Amygdala (tissue), 56 donors: ENCODE results near the gene ZNF598.

Source experiments
- DNase-seq, 56 donors: peaks; one replicate each; lab custom pipeline; 2025; lab: John Stamatoyannopoulos, UW

Gene ZNF598

DNA sequence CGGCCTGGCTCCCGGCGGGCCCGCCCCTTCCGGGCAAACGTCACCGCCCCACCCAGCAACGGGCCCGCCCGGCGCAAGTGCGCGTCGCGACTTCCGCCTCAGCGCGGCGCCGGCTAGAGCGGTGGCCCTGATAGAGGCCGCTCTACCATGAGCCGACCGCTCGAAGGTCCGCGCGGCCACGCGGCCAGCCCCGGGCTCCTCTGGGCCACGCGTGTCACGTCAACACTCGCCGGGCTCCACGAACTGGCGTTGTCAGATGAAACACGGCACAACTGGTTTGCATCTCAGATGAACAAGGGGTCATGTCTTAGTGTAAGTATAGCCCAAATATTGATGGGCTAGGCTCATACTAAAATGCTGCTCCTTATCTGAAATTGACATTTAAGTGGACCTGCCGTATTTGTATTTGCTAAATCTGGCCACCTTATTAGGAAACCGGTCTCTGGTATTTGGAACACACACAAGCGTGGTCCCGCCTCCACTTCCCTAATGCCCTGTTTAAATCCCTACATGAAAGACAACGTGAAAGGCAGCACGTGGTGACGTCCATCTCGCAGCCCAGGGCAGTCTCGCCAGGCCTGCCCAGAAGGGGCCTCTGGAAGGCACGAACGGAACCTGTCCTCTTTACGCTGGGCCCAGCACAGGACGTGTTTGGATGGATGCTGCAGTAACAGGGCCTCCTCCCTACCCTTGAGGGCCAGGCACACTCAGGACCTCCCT lies at the start of gene ZNF598:
ZNF598 (minus strand) TSS at position 31 of the 720 bp plus-strand sequence.
- DNase-seq: peak in 54 of 56 donors; percentile 16 to 88 (median 62)

DNA sequence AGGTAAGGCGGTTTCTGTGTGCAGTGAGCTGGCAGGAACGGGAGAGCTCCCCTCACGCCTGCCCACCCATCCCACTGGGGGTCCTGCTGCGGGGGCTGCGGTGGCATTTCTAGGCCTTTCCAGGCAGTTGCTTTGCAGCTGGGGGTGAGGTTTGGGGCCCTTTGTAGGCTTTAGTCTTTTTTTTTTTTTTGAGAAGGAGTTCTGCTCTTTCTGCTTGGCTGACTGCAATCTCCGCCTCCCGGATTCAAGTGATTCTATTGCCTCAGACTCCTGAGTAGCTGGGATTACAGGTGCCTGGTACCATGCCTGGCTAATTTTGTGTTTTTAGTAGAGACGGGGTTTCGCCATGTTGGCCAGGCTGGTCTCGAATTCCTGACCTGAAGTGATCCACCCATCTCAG lies 49.3 kb upstream of the ZNF598 start:
- DNase-seq: no peak

DNA sequence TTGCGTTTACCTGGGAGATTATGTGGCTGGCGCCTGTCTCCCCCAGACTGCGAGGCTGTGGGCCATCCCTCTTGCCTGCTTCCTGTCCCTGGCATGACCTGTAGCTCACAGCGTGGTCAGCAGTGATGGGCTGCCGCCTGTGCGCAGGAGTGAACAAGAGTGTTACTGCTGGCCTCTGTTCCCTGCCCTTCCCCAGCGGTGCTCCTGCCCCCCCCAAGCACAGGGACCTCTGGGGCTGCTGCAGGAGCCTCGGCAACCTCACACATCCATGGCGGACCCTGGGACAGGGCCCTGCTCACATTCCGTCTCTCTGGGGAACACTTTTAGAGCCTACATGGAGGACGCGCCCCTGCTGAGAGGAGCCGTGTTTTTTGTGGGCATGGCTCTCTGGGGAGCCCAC lies 48.8 kb upstream of the ZNF598 start:
- DNase-seq: no peak

DNA sequence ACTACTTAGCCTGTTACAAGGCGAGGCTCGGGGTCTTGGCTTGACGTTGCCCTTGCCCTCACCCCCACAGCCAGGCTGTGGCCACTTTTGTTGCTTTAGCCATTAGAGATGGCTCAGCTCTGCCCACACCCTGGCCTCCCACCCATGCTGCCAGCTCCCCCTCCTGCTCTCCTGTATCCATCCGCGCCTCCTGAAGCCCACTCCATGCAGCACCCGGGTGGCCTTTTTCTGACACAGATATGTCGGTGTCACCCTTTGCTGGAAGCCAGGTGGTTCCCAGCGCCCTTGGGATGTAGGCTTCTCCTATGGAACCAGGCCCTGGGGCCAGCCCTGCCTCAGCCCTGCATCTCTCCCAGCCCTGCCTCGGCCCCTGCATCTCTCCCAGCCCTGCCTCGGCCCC lies 47.8 kb upstream of the ZNF598 start:
- DNase-seq: no peak

DNA sequence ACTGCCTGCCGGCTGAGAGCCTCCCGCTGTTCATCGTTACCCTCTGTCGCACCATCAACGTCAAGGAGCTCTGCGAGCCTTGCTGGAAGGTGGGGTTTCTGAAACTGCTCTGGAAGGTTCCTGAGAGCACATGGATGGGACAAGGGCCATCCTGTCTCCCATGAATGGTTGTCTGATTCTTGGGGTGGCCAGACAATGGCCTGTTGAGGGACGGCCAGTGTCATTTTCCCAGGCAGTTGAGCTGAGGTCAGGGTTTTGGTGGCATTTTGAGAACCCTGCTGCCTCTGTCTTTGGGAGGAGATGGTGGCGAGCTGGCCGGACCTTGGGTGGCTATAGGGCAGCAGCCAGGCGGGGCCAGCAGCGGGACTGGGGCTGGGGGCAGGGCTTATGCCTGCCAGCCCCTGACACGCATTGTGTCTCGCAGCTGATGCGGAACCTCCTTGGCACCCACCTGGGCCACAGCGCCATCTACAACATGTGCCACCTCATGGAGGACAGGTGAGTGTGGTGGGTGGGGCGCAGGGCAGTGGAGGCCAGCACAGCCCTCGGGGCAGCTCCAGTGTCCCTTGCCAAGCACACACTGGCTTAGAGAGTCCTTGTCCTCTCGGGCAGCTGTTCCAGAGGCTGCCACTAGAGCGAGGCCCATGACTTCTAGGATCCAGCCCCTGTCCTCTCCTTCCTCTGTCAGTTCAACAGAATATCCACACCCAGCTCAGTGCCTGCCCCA lies 47.2 kb upstream of the ZNF598 start:
- DNase-seq: peak in 25 of 56 donors; percentile 6 to 68 (median 38)

DNA sequence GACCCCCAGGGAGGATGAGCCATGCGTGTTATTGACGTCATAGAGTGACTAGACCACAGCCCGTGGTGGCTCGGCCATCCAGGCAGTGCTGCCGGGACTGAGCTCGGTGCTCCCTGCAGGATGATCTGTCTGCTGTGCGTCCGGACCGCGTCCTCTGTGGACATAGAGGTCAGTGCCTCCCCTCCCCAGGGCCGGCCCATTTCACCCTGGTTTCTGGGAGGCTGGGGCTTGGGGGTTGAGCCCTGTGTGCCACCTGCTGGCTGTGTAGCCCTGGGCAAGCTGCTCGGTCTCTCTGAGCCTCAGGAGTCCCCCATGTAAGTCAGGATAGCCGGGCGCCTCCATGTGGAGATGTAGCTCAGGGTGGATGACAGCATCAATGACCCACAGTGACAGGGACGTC lies 46.5 kb upstream of the ZNF598 start:
- DNase-seq: peak in 16 of 56 donors; percentile 6 to 48 (median 22)

DNA sequence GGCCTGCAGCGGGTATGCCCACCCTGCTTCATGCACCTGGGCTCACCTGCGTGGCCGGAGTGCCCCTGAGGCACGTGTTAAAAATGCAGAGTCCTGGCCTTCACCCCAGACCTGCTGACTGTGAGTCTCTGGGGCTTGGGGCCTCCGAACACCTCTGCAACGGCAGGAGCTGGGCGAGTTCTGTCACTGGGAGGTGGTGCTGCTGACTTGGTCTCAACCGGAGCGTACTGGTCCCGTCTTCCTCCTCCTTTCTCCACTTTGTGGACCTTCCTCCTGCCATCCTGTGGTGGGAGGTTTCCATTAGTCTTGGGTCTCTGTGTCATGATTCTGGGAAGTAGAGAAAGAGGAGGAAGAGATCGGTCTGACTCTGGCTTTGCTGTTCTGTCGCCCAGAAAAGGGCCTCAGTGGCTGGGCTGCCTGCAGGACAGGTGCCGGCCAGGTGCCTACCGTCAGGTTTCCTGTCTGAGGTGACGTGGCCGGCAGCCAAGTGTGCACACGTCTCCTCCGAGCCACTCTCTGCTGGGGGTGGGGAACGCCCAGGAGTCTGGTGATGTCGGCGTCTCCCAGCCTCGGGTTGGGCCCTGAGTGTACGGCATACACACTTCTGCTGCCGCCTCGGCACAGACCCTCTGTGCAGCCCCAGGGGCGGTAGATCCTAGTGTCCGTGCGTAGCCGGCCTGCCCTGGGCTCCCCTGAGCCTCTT lies 45.1 kb upstream of the ZNF598 start:
- DNase-seq: no peak

DNA sequence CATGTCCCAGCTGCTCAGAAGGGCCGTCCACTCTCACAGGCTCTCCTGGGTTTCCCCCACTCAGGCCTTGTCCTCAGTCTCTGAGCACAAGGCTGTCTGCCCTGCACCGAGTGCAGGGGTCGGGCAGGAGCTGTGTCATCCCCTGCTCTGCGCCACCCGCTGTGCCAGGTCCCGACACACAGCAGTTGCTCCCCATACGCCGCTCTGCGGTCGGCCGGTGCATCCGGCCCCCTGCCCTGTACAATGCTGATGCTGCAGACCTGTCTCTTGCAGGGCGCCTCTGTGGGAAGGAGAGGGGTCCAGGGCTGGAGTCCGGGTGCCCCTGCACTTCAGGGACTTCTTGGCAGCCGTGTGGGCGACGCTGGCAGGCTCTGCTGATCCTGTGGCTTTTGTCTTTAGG lies 44.3 kb upstream of the ZNF598 start:
- DNase-seq: no peak

DNA sequence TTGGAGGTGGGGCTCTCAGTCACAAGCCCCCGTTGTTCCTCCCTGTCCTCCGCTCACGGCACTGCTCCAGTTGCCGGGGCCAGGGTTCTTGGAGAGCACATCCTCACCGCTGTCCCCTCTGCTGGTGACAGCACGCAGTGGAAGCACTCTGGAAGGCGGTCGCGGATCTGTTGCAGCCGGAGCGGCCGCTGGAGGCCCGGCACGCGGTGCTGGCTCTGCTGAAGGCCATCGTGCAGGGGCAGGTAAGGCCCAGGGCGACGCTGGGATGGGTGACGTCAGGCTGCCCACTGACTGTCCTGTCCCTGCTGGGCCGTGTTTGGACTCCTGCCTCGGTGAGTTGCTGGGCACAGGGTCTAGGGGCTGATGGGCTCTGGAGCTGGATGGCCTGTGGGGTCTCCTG lies 43.6 kb upstream of the ZNF598 start:
- no peak for DNase-seq

DNA sequence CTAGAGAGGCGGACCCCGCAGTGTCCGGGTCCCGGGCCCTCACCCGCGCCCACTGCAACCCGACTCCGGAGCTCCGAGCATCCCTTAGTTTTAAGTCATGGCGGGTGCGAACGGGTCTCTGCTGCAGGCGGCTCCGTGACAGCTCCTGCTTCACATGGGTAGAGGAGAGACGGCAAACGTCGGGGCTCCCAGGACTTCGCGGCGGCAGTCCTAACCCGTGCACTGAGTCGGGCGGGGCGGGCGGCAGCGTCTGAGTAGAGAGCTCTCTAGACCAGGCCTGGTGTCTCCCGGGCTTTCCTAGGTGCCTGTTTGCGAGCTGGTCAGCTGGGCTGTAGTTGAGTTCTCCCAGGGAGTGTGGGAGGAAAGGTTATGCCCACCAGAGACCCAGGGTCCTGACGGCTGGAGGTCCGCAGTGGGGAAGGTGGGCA lies 38.5 kb upstream of the ZNF598 start:
- no peak for DNase-seq

DNA sequence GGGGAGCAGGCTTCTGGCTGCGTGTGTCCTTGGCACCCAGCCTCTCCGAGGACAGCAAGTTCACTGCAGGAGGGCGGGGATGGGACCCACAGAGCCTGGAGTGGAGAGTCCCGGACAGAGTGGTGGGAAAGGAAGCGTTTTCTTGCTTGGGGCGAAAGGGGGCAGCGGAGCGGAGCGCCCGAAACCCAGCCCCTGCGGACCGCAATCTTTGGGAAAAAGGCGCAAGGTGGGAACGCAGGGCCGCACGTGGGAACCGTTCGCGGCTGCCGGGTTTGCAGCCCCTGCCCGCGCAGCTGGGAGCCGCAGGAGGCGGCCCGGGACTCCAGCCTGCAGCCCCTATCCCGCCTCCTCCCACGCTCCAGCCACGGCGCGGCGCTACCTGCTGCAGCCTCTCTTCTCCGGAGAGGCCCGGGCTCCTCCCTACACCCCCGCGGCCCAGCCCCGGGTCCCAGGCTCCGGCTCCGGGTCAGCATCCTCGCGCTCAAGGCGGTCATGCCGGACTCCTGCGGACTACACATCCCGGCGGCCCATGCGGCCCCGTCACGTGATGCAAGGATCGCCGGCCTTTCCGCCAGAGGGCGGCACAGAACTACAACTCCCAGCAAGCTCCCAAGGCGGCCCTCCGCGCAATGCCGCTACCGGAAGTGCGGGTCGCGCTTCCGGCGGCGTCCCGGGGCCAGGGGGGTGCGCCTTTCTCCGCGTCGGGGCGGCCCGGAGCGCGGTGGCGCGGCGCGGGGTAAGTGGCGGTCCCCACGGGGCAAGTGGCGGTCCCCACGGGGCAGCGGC lies 37.9 kb upstream of the ZNF598 start, which contains the start of the genes NTHL1 and TSC2:
NTHL1 (minus strand) TSS at position 505 of the 786 bp plus-strand sequence; CDS start at position 494, 11 bp downstream.
TSC2 (plus strand) TSS at position 656 of the 786 bp plus-strand sequence. CDS start 631 bp downstream, outside the sequence.
- peak; percentile 62 to 99 (median 94) for DNase-seq

DNA sequence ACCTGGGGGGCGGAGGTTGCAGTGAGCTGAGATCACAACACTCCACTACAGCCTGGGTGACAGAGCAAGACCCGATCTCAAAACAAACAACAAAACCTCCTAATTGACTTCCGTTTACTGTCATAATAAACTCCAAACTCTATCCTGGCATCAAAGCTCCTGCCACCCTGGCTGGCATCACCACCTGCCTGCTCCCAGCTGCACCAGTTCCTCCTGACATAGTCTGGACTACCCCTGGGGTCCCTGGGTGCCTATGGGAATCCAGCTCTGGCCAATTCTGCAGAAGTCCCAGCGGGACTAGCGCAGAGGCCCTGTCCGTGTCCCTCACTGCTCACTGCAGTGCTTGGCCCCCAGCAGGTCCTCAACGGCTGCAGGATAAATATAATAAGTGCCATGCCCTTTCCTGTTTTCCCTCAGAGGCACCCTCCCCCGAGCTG lies 37.3 kb upstream of the ZNF598 start:
- DNase-seq: peak in 1 of 56 donors; percentile 34

DNA sequence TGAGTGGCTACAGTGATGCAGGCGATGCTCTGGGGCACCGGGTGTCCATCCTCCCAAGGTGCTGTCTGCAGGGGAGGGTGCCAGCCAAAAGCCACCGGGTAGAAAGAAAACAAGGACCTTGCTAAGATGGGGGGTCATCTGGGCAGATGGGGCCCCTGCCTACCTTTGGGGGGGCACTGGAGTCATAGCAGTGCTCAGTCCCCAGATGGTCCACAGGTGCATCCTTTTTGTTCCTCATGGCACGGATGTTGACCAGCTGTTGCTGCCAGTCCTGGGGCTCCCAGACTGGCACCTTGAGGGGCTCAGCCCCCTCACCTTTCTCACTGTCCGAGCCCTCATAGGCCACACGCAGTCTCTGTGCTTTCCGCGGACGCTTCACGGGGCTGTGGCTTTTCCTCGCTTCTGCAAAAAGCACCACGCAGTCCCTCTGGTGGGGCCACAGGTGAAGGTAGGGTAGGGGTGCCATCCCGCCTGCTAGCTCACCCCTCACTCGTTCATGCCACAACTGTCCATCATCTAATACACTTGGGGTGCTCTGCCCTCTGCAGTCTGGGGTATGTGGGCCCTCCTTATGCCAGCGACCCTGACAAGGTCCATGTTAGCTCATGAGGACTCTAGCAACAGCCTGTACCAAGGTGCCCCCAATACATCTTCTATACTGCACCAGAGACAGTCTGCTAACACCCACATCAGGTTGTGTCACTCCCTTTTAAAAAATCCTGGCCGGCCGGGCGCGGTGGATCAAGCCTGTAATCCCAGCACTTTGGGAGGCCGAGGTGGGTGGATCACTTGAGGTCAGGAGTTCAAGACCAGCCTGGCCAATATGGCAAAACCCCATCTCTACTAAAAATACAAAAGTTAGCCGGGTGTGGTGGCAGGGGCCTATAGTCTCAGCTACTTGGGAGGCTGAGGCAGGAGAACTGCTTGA lies 36.6 kb upstream of the ZNF598 start:
- DNase-seq: no peak

DNA sequence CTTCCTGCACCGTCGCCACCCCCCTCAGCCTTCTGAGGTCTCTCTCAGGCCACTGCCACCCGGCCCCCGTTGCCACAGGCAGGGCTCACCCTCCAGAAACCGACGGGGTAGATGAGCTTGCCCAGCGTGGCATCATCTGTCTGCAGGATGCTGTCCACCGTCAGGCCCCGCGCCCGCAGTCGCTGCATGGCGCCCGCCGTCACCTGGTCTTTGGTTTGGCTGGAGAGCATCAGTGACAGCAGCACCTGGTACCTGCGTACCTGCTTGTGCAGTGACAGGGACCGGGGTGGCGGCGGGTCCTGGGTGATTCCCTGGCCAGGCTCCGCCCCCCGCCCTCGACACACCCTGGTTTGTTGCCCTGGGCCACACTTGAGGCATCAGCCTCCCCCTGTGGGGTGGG lies 34.9 kb upstream of the ZNF598 start:
- DNase-seq: no peak

DNA sequence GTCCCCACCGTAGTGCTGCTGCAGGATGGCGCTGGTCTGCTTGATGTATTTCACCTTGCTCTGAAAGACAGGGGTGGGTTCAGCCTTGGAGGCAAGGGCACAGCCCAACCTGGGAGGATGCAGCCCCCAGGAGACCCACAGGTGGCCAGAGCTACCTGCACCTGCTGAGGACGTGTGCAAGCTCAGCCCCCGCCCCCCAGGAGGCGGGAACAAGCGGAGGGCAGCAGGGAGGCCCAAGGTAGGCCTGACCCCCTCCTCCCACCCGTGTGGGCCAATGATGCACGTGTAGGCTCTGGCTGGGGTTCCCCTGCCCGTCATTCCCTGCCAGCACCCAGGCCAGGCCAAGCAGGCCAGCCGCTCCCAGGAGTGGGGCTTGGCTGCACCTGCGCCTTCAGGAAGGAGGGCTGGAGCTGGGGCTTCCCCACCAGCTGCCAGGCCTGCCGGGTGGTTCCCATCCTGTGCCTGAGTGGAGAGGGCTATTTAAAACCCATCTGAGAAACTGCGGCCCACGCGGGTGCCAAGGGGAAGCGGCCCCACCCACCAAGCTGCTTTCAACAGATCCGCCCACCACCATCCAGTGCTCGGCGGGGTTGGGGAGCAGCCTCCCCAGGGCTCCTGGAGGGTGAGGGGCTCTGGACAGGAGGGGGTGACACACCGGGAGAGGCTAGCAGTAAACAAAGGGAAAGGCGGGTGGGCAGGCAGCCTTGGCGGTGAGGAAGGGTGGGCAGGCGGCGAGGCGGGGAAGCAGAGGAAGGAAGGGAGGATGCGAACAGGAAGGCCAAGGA lies 34.2 kb upstream of the ZNF598 start:
- peak in 21 of 56 donors; percentile 5 to 60 (median 31) for DNase-seq

DNA sequence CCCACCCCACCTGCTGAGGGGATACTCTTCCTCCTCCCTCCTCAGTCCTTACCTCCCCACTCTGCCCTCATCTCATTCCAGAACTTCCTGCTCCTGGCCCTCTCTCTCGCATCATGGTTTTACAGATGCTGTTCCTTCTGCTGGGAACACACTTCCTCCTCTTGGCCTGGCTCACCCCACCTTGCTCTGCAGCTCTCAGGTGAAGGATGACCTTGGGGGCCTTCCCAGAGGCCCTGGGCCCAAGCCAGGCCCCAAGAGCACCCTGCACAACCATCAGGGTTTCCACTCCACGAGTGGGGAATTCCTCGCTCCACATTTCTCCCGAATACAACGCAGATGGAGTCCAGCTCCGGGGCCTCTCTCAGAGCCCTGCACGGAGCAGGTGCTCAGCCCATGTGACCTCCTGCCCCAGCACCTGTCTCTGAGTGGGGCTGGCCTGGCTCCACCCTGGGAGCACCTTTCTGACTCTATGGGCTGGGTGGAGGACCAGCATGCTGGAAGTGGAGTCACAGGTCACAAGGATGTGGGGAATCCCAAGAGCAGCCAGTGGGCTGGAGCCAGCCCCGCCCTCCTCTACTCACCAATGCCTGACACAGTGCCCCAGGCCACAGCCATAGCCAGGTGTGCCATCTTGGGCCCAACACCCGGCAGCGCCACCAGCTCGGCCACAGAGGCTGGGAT lies 33.5 kb upstream of the ZNF598 start:
- no peak for DNase-seq

DNA sequence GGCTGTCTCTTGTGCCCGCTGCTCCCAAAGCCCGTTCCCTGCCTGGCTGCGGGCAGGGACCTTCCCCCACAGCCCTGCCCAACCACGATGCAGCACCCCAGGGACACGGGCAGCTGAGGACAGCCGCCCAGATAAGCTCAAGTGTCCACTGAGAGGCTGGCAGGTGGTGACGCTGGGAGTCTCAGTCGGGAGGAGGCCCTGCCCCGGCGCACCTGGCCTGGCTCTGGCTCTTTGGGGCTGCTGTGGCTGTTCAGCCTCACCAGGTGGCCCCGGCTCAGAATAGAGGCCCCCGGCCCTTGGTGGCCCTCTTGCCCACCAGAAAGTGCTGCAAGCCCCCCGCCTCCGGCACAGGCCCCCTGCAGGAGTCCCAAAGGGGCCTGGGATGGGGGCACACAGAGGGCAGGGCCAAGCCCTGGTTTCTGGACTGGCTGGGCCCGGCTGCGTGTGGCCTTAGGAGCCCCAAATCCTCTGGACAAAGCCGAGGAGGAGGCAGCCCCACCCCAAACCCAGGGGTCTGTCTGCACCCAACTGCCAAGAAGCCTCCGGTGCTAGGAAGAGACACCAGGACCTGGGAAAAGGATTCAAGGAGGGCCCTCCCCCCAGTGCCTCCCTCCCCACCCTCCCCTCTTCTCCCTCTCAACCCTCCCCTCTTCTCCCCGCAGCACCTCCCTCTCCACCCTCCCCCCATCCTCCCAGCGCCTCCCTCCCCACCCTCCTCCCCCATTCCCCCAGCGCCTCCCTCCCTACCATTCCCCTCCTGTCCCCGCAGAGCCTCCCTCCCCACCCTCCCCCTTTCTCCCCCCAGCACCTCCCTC lies 32.8 kb upstream of the ZNF598 start:
- no peak for DNase-seq
